ENCODE data around the gene SPACA6.

Gene SPACA6

DNA sequence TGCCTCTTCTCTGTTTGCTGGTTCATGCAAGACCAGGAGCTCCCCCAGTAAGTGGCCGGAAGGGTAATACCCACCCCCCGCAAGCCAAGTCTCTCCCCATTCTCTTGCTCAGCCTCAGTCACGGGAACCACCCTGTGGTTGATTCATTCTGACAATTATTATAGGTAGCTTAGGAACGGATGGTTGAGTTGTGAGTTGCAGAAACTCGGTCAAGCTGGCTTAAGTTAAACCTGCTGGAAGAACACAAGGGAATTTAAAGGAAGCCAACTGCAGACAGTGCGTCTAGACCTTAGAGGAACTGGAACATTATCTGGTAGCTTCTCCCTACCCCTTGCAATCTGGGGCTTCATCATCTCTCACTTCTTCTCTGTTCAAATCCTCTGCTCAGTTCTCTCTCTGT is 49.7 kb downstream of the SPACA6 start:
- TF ChIP-seq, protein P1, sequence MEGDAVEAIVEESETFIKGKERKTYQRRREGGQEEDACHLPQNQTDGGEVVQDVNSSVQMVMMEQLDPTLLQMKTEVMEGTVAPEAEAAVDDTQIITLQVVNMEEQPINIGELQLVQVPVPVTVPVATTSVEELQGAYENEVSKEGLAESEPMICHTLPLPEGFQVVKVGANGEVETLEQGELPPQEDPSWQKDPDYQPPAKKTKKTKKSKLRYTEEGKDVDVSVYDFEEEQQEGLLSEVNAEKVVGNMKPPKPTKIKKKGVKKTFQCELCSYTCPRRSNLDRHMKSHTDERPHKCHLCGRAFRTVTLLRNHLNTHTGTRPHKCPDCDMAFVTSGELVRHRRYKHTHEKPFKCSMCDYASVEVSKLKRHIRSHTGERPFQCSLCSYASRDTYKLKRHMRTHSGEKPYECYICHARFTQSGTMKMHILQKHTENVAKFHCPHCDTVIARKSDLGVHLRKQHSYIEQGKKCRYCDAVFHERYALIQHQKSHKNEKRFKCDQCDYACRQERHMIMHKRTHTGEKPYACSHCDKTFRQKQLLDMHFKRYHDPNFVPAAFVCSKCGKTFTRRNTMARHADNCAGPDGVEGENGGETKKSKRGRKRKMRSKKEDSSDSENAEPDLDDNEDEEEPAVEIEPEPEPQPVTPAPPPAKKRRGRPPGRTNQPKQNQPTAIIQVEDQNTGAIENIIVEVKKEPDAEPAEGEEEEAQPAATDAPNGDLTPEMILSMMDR (conservative IDR thresholded peaks at IDR 0.05; ENCODE audit: control insufficient read depth, insufficient read depth, low read depth, low read length), result no peak
- peak; percentile 94 for DNase-seq (ENCODE audit: low read depth)
- no peak overlapping the region for H3K4me3 ChIP-seq (ENCODE audit: control insufficient read depth, low read depth, low read length)

DNA sequence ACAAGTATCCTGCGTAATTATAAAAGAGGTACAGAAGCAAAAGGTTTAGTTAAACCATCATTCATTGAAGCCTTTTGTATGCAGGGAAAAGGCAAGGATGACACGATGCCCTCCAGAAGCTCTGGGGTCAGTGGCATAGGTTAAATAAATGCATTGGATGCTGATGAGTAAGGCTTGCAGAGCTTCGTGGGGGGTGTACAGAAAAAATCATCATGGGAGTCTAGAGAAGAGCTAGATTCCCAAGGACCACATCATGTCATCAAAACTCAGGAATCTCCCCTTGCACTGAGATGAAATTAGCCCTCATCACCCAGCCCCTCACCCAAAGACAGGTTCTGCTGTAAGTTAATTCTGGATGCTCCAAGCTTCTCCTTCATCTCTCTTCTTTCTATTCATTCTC is 50.3 kb downstream of the SPACA6 start:
- DNase-seq (ENCODE audit: low read depth), result peak; percentile 88
- TF ChIP-seq, protein P1 (conservative IDR thresholded peaks at IDR 0.05; ENCODE audit: control insufficient read depth, insufficient read depth, low read depth, low read length), result no peak
- H3K4me3 ChIP-seq (ENCODE audit: control insufficient read depth, low read depth, low read length), result no peak overlapping the region

DNA sequence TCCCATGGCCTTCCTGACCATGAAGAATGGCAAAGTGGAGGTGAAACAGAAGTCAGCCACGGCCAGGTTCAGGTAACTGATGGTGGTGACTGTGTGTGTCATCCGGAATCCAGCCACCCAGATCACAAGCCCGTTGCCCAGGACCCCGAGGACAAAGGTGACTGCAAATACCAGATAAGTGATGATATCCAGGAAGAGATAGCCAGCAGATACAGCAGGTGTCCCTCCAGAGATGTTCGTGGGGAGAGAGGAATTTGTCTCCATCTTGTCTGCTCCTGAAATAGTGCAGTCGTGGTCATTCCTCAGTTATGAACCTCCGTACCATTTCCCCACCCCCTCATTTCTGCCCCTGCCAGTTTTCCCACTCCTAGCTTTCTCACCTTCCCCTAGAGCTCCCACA is 53.6 kb downstream of the SPACA6 start:
- DNase-seq (ENCODE audit: low read depth), result no peak
- no peak overlapping the region for H3K4me3 ChIP-seq (ENCODE audit: control insufficient read depth, low read depth, low read length)
- TF ChIP-seq, protein P1 (conservative IDR thresholded peaks at IDR 0.05; ENCODE audit: control insufficient read depth, insufficient read depth, low read depth, low read length), result no peak

DNA sequence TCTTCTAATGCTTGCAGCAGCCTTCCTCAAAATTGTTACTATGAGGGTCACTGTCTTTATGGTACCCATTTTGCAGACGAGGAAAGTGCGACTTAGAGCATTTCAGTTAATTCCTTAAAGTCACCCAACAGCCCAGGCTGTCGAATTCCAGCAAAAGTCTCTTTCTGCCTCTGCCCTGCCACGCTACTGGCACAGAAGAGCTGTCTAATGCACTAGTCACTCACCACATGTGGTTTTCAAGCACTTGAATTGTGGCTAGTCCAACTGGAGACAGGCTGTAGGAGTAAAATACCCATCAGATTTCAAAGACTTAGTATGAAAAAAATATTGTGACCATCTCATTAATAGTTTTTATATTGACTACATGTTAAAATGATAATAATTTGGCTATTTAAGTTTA is 56.8 kb downstream of the SPACA6 start:
- peak; percentile 64 for DNase-seq (ENCODE audit: low read depth)
- TF ChIP-seq, protein P1 (conservative IDR thresholded peaks at IDR 0.05; ENCODE audit: control insufficient read depth, insufficient read depth, low read depth, low read length), result no peak
- H3K4me3 ChIP-seq (ENCODE audit: control insufficient read depth, low read depth, low read length), result no peak overlapping the region

DNA sequence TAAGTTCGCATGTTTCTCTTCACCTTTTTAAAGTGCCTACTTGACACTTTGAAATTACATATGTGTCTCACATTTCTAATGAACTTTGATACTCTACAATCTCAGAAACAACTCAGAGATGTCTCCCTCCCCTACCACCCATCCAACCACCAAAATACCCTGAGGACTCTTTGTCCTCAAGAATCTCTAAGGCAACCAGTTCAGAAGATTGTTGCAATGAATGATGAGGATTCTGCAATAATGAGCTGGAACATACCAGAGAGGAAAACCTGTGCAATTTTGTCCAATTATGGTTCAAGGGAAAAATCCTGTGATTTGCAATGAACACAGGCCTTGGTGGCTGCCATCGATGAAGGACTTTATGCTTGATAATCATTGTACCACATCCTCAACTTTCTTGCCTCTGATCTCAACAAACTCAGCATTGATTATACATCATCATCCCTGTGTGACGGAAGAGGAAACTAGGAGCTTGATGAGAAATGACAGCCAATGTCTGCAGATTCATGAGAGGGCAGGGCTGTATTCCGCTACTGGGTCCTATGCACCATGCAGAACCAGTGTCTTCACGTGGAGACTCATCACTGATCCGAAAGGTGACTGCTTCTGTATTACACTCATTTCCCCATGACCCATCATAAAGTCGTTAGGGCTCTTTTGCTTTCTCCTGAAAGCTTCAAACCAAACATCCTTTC is 57.4 kb downstream of the SPACA6 start:
- no peak overlapping the region for H3K4me3 ChIP-seq (ENCODE audit: control insufficient read depth, low read depth, low read length)
- peak; percentile 68 for DNase-seq (ENCODE audit: low read depth)
- TF ChIP-seq, protein P1 (conservative IDR thresholded peaks at IDR 0.05; ENCODE audit: control insufficient read depth, insufficient read depth, low read depth, low read length), result no peak

DNA sequence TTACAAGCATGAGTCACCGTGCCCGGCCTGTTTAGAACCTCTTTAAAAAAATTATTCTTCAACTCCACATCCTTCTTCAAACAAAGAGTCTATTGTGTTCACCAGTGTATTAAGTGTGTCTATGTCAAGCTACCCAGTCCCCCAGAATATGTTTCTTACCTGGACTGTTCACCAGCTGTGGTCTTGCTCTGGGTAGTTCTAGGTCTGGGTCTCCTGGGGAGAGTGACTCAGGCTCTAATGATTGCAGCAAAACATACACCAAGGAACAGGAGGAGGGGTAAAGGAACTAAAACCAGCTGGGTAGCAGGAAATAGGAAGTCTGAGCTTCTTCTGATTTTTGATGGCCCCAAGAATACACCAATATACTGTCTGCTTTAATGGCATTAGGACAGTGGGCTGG is 58.5 kb downstream of the SPACA6 start, which contains the start of gene FPR1:
TSS of gene FPR1 (minus strand) at position 224 of the 400 bp plus-strand sequence. CDS start 4,884 bp downstream, outside the sequence.
- TF ChIP-seq, protein P1 (conservative IDR thresholded peaks at IDR 0.05; ENCODE audit: control insufficient read depth, insufficient read depth, low read depth, low read length), result no peak
- peak; percentile 88 for DNase-seq (ENCODE audit: low read depth)
- H3K4me3 ChIP-seq (ENCODE audit: control insufficient read depth, low read depth, low read length), result no peak within 1 kb of the TSS
